ENCODE measurements around the gene IFNAR2. TPM values are rescaled to one million over a fixed set of nuclear protein-coding genes. Genes with fewer than 3 reads are reported as not detected.
A peak's percentile ranks its signal among the peaks of the same experiment; 100 is the strongest.

Gene IFNAR2
- total RNA-seq, 4 donors from 2014 or later, result 12.0 to 19.1 (median 14.7) TPM

DNA sequence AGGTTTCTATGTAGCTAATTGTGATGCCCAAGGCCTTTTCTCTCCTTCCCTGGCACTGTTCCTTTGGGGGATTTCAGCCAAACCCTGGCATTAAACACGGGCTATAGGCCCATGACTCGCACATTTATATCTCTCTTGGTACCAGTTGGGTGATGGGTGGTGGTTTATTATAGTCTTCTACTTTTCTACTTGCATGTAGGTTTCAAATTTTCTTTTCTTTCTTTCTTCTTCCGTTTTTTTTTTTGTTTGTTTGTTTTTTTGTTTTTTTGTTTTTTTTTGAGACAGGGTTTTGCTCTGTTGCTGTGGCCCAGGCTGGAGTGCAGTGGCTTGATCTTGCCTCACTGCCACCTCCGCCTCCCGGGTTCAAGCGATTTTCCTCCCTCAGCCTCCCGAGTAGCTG lies 37.5 kb downstream of the IFNAR2 start:
- peaks cover 0 to 31% (median 4%) of the 10 kb centered on the region in 3 donors for H3K4me1 ChIP-seq
- no peaks in the 10 kb centered on the region for H3K27me3 ChIP-seq
- peak overlapping the region; percentile 71 to 86 for H3K4me3 ChIP-seq
- ATAC-seq, result no peak
- peak overlapping the region in 3 of 4 donors; percentile 86 to 87 (median 87) for H3K27ac ChIP-seq
- no peaks in the 10 kb centered on the region for H3K9me3 ChIP-seq
- peaks cover 0 to 53% of the 10 kb centered on the region in 2 donors for H3K36me3 ChIP-seq
- 58 to 60% methylated on average over 1 to 3 of the region's 7 CpGs for WGBS, 2 donors (ENCODE audit: low coverage in 1 of 2)
- no peak for TF ChIP-seq EP300 (IDR thresholded peaks at IDR 0.05)
- no peak for TF ChIP-seq POLR2AphosphoS5 (IDR thresholded peaks at IDR 0.05)
- TF ChIP-seq POLR2A (IDR thresholded peaks at IDR 0.05), result no peak
- TF ChIP-seq CTCF (IDR thresholded peaks at IDR 0.05), result no peak

GRCh38 chr21:33268393-33268736 lies 38.6 kb downstream of the IFNAR2 start:
- no peak for TF ChIP-seq EP300 (IDR thresholded peaks at IDR 0.05)
- no peak for TF ChIP-seq POLR2A (IDR thresholded peaks at IDR 0.05)
- no peak for TF ChIP-seq CTCF (IDR thresholded peaks at IDR 0.05)
- no peak for TF ChIP-seq POLR2AphosphoS5 (IDR thresholded peaks at IDR 0.05)
- no peak overlapping the region for H3K4me3 ChIP-seq
- no peaks in the 10 kb centered on the region for H3K9me3 ChIP-seq
- H3K4me1 ChIP-seq, result peaks cover 0 to 31% (median 4%) of the 10 kb centered on the region in 3 donors
- WGBS, 2 donors (ENCODE audit: low coverage in 1 of 2), result 74 to 93% methylated on average over 3 to 4 of the region's 7 CpGs
- peaks cover 0 to 53% of the 10 kb centered on the region in 2 donors for H3K36me3 ChIP-seq
- H3K27me3 ChIP-seq, result no peaks in the 10 kb centered on the region
- no peak overlapping the region for H3K27ac ChIP-seq
- no peak for ATAC-seq

DNA sequence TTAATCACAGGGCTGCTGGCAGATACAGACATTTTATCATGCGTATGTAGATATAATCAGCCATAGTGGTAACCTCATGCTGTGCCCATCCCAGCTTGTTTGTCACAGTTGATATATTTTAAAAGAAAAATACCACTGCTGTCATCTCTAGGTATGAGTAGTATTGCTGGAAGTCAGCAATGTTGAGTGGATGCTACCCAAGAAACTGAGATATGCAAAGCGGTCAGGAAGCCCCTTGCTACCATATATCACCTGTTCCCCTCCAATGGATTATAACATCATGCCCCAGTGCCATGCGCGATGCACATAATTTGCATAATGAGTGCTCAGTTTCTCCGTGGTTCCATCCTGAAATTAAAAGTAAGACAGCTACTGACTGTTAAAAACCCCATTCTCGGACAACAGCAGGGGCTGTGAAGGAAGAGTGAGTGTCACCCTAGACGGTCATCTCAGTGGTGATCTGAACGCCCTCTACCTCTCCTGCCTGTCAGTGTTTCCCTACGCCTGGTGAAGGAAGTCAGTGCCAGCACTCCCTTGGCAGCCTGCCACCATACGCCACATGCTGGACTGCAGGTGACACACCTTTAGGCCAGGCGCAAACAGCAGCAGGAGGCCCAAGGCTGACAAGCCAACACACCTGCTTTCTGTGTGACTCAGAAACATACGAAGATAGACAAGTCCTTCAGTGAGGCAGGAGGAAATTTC lies 39.2 kb downstream of the IFNAR2 start:
- no peak for TF ChIP-seq EP300 (IDR thresholded peaks at IDR 0.05)
- no peak for TF ChIP-seq POLR2AphosphoS5 (IDR thresholded peaks at IDR 0.05)
- Histone ChIP-seq H3K27ac (no peak overlapping the region), H3K27me3 (no peaks in the 10 kb centered on the region), H3K36me3 (peaks cover 0 to 53% of the 10 kb centered on the region in 2 donors), H3K9me3 (no peaks in the 10 kb centered on the region), H3K4me3 (no peak overlapping the region), H3K4me1 (peaks cover 0 to 31% (median 4%) of the 10 kb centered on the region in 3 donors)
- WGBS, 2 donors (ENCODE audit: low coverage in 1 of 2), result 80 to 84% methylated on average over 6 to 7 of the region's 12 CpGs
- ATAC-seq, result no peak

DNA sequence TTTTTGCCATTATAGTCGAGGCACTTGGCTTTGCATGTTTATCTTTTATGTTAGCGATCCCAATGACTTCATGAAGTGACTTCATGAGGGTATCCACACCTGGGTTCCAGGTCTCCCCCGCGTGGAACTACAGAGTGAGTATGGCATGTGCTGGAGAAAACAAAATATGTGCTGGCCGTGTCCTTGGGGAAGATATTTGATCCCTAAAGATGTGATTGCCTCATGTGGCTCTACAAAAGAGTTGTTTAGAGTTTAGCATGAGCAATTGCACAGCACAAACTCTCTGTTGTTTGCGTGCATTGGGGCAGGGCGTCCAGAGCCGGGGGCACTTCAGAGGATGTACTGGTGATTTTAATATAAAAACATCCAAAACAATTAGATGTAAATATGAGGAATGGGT lies 41.2 kb downstream of the IFNAR2 start:
- peaks cover 0 to 24% (median 4%) of the 10 kb centered on the region in 3 donors for H3K4me1 ChIP-seq
- no peaks in the 10 kb centered on the region for H3K9me3 ChIP-seq
- no peak overlapping the region for H3K27ac ChIP-seq
- no peak for ATAC-seq
- H3K4me3 ChIP-seq, result no peak overlapping the region
- peaks cover 0 to 69% of the 10 kb centered on the region in 2 donors for H3K36me3 ChIP-seq
- TF ChIP-seq CTCF (IDR thresholded peaks at IDR 0.05), result no peak
- no peak for TF ChIP-seq EP300 (IDR thresholded peaks at IDR 0.05)
- TF ChIP-seq POLR2AphosphoS5 (IDR thresholded peaks at IDR 0.05), result no peak
- TF ChIP-seq POLR2A (IDR thresholded peaks at IDR 0.05), result no peak
- 89 to 97% methylated on average over 6 to 8 of the region's 8 CpGs for WGBS, 2 donors (ENCODE audit: low coverage in 1 of 2)
- no peaks in the 10 kb centered on the region for H3K27me3 ChIP-seq

GRCh38 chr21:33273044-33273443 lies 43.3 kb downstream of the IFNAR2 start:
- no peaks in the 10 kb centered on the region for H3K9me3 ChIP-seq
- H3K27me3 ChIP-seq, result no peaks in the 10 kb centered on the region
- TF ChIP-seq POLR2AphosphoS5 (IDR thresholded peaks at IDR 0.05) (no peak), CTCF (IDR thresholded peaks at IDR 0.05) (no peak), POLR2A (IDR thresholded peaks at IDR 0.05) (no peak), EP300 (IDR thresholded peaks at IDR 0.05) (no peak)
- no peak for ATAC-seq
- H3K4me1 ChIP-seq, result peaks cover 0 to 8% (median 0%) of the 10 kb centered on the region in 3 donors
- peaks cover 0 to 81% of the 10 kb centered on the region in 2 donors for H3K36me3 ChIP-seq
- no peak overlapping the region for H3K27ac ChIP-seq
- 90 to 94% methylated on average over 4 to 6 of the region's 6 CpGs for WGBS, 2 donors (ENCODE audit: low coverage in 1 of 2)
- no peak overlapping the region for H3K4me3 ChIP-seq
